Activated naive CD4-positive, alpha-beta T cell (primary cell): ENCODE measurements around the gene SEMA7A.

Experiments
- DNase-seq, 4 experiments: peaks; one replicate each; lab custom pipeline; 2025; lab: John Stamatoyannopoulos, UW

Gene SEMA7A

GRCh38 chr15:74430510-74430951, 3.2 kb downstream of the SEMA7A start:
- no peak for DNase-seq

- DNase-seq, result no peak
Observed at GRCh38 chr15:74429781-74430400, 3.9 kb downstream of the SEMA7A start.

- no peak for DNase-seq
Observed at GRCh38 chr15:74428970-74429780, 4.6 kb downstream of the SEMA7A start.

GRCh38 chr15:74428442-74428787, 5.3 kb downstream of the SEMA7A start:
- DNase-seq, result no peak

- DNase-seq, result no peak
Observed at GRCh38 chr15:74427607-74428441, 5.9 kb downstream of the SEMA7A start.

GRCh38 chr15:74426404-74427281, 7.1 kb downstream of the SEMA7A start:
- DNase-seq, result no peak

- no peak for DNase-seq
Observed at GRCh38 chr15:74425630-74426029, 8.1 kb downstream of the SEMA7A start.

- DNase-seq, result no peak
Observed at GRCh38 chr15:74424901-74425528, 8.7 kb downstream of the SEMA7A start.

- DNase-seq, result no peak
Observed at GRCh38 chr15:74423431-74424257, 10.1 kb downstream of the SEMA7A start.

GRCh38 chr15:74422652-74423430, 10.9 kb downstream of the SEMA7A start:
- DNase-seq, result no peak

GRCh38 chr15:74422265-74422651, 11.5 kb downstream of the SEMA7A start:
- DNase-seq, result no peak

- no peak for DNase-seq
Observed at GRCh38 chr15:74421302-74422245, 12.2 kb downstream of the SEMA7A start.

- no peak for DNase-seq
Observed at GRCh38 chr15:74420193-74420905, 13.4 kb downstream of the SEMA7A start.

GRCh38 chr15:74419432-74419831, 14.3 kb downstream of the SEMA7A start:
- DNase-seq, result no peak

GRCh38 chr15:74418575-74419338, 15.0 kb downstream of the SEMA7A start:
- DNase-seq, result no peak

GRCh38 chr15:74417670-74418069, 16.1 kb downstream of the SEMA7A start:
- no peak for DNase-seq

GRCh38 chr15:74417225-74417624, 16.5 kb downstream of the SEMA7A start:
- no peak for DNase-seq
